HG03439 (cell line): ENCODE measurements around the gene RALGAPA2.

Source experiments
- ATAC-seq: cut with Tn5 transposase; IDR thresholded peaks from one replicate; pipeline ENCODE4 v1.9.1; 2021; ENCODE audit warnings: mild to moderate bottlenecking, moderate library complexity; ENCODE audit not compliant: unreplicated experiment

The RALGAPA2 gene

DNA sequence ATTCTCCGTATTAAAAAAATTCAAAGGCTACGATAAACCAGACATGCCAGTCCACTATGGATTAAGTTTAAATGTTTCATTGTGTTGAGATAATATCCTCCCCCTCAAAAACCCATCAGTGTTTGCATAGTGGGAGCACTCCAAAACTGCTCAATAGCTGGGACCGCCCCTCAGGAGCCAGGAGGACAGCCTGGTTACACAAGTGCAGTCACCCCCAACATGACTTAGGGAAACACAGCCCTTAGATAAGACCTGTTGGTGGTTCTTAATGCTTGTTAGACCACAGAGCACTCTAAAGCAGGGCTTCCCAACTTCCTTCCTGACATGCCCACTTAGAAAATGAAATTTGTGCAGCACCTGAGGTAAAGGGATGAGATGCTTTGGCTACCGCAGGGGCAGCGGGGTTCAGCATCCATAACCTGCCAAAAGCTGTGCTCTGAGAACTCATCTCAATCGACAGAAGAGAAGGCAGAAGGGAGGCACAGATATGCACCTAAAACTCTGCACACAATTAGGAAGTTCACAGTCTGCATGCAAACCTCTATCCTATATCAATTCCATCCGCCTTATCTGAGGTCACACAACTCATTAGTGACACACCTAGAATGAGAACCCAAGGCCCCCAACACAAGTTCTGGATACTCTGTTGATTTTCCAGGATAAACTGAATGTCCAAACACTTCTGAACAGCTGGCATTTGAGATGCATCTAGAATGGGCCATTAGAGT is 74.3 kb downstream of the RALGAPA2 start:
- ATAC-seq = no peak

GRCh38 chr20:20635006-20635405 is 77.4 kb downstream of the RALGAPA2 start:
- no peak for ATAC-seq

- ATAC-seq = no peak
Observed at GRCh38 chr20:20632644-20633043, 79.8 kb downstream of the RALGAPA2 start.

DNA sequence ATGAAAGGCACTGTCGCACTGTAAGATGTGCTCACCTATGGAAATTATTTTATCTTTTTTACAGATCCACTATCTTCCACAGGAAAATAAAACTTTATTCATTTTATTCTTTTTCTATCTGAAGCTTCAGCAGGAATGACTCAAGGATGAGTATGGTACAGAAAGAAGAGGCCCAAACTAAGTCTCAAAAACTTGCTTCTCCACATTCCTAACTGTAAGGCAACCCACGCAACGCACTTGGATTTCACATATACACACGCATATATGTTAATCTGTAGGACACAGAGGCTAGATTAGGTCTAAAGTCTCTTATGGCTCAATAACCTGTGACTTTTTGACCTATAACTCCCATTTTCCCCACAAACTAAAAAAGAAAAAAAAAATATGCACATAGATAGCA is 81.9 kb downstream of the RALGAPA2 start:
- ATAC-seq = no peak

GRCh38 chr20:20629556-20630188 is 82.8 kb downstream of the RALGAPA2 start:
- ATAC-seq = no peak

DNA sequence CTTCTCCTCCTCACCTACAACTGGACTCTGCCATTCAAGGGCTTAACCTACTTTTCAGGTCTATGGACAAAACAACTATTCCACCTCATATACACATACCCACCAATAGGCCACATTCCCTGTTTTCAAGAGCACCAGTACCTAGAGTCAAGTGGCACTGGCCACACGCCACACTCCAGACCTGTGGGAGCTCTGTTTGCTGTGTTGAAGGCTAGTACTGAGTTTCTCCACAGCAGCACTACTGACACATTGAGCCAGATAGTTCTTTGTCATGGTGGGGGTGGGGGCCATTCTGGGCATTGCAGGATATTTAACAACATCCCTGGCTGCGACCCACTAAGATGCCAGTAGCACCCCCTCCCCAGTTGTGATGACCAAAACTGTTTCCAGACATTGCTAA is 84.1 kb downstream of the RALGAPA2 start:
- no peak for ATAC-seq

- no peak for ATAC-seq
Observed at GRCh38 chr20:20627471-20627870, 85.0 kb downstream of the RALGAPA2 start.

DNA sequence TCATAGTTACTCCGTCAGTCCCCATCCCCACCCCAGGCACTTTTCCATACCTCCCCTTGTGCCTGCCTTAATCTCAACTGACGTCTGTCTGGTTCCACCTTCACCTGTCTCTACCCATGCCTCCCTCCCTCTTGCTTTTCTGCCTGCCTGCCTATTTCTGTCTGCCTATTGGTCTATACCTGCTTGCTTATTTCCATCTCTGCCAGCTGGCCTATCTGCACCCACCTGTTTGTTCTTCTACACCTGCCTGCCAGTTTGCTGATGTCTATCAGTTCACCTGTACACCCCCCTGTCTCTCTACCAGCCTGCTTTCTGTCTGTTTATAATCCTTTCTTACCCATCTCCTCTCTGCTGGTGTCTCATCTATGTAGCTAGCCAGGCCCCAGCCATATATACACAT is 87.5 kb downstream of the RALGAPA2 start:
- ATAC-seq = no peak

- no peak for ATAC-seq
Observed at GRCh38 chr20:20621195-20621594, 91.2 kb downstream of the RALGAPA2 start.

GRCh38 chr20:20614391-20614790 is 98.1 kb downstream of the RALGAPA2 start:
- no peak for ATAC-seq

DNA sequence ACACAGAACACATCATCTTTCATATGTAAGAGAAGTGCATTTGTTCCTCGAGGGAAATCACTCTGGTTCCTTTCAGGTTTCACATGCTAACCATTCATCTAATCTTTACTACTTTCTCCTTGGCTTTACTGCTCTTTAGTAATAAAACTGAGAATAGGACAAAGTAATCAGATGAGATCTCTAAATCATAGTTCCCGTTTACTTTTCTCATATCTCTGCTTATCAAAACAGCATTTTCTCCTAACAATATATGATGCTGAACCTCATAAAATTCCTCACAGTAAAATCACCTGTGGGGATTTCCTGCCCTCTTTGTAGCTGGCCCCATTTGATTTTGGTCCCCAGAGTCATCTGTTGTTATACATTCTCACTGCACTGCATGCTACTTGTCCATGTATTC is 100.2 kb downstream of the RALGAPA2 start:
- ATAC-seq = no peak

- no peak for ATAC-seq
Observed at GRCh38 chr20:20611167-20611566, 101.3 kb downstream of the RALGAPA2 start.

- no peak for ATAC-seq
Observed at GRCh38 chr20:20609522-20609921, 102.9 kb downstream of the RALGAPA2 start.

DNA sequence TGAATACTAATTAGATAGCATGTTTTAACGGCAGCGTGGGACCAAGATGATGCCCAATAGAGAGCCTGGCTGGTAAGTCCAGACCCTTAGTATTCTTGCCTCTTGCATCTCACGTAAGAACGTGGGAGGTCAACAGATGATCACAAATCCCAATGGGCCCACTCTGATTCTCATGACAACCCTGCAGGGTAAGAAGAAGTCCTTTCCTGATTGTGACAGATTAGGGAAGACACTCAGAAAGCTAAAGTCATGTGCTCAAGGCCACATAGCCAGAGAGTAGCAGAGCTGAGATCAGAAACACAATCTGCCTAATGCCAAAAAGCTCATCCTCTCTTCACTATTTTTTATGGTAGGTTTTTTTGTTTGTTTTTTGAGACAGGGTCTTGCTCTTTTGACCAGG is 103.8 kb downstream of the RALGAPA2 start:
- no peak for ATAC-seq

DNA sequence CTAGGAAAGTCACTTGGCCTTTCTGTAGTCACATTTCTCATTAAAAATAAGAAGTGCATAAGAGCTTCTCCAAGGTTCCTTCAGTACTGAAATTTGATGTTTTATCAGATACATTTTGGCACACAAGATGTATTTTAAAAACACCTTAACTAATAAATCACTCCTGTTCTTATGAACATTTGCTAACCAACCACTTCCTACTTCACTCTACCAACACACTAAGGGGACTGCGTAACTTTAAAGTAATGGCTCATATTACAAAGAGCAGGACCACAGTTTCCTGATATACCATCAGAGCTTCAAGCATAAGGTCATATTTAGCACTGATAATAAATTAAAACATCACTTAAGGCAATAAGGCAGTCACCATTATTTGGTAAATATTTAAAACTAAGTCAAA is 104.4 kb downstream of the RALGAPA2 start:
- ATAC-seq = no peak

GRCh38 chr20:20606881-20607280 is 105.6 kb downstream of the RALGAPA2 start:
- no peak for ATAC-seq

- no peak for ATAC-seq
Observed at GRCh38 chr20:20606050-20606449, 106.4 kb downstream of the RALGAPA2 start.

- no peak for ATAC-seq
Observed at GRCh38 chr20:20604907-20605306, 107.5 kb downstream of the RALGAPA2 start.

GRCh38 chr20:20604357-20604756 is 108.1 kb downstream of the RALGAPA2 start:
- no peak for ATAC-seq

DNA sequence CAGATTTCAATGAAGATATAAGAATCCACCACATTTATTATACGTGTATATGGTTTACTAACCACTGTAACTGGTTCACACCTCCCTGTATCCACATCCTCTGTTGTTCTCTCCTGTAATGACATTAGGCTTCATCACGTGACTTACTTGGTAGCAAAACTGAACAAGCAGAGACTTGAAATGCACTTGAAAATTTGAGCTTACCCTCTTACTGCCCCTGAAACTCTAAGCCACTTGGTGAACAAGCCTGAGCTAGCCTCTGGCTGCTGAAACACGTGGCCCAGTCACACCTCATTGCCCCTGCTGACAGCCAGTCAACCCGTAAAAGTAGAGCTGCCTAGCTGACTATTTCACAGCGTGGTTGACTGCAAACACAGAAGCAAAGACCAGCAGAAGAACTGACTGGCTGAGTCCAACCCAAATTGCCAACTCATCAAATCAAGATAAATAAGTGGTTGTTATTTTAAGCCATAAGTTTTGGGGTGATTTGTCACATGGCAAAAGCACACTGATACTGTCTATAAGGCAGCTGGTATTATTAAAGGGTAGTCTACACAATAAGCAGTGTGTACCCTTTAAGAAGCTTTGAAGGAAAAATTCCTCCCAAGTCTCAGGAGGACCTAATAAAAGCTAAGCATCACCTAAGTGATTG is 109.0 kb downstream of the RALGAPA2 start:
- ATAC-seq = peak; percentile 99

- ATAC-seq = no peak
Observed at GRCh38 chr20:20597966-20598365, 114.5 kb downstream of the RALGAPA2 start.

- ATAC-seq = no peak
Observed at GRCh38 chr20:20594171-20594530, 118.3 kb downstream of the RALGAPA2 start.
